Epithelial cell of esophagus (primary cell): ENCODE data around the gene MPHOSPH9.

ENCODE experiments used
- DNase-seq: peaks from one replicate; pipeline ENCODE4 v3.0.0; 2010; ENCODE audit warnings: low read depth
- H3K4me3 ChIP-seq: 2 replicates; pipeline ENCODE4 v1.5.1; 2011; ENCODE audit warnings: mild to moderate bottlenecking, low read length, control low read depth
- TF ChIP-seq, protein P1 (sequence below): IDR thresholded peaks from 2 replicates; pipeline ENCODE4 v1.5.1; 2011; ENCODE audit warnings: low read depth, mild to moderate bottlenecking, low read length, control low read depth, inconsistent platforms; ENCODE audit not compliant: insufficient read depth; ENCODE audit errors: missing control alignments

MPHOSPH9 gene

DNA sequence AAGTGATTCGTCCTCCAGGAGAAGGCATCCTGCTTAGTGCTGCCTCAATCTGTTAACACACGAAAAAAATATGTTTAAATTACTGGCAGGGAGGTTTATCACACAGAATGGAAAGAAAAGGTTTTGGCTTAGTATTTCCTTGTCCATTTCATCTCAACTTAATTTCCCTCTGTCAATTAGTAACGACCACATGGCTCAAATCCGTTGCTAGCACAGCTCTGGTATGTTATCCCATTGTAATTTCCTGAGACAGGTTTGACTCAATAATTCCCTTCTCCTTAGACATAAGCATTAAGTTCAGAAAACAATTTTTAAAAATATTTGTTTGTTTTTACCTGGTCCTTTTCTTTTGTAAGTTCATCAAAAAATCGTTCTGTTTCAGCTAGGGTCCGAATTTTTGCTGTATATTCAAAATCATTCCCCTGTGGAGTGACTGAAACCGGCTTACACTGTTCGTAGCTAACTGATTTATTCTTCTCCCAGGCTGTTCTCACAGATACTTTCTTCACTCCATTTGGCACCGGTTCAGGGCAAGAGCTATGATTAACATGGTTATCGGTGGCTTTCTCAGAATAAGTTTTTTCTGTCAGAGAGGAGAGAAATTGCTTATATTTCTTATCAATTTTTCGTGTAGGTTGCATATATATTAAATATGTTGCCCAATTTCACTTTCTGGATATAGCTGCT, 72.0 kb downstream of the MPHOSPH9 start:
- TF ChIP-seq, protein P1, sequence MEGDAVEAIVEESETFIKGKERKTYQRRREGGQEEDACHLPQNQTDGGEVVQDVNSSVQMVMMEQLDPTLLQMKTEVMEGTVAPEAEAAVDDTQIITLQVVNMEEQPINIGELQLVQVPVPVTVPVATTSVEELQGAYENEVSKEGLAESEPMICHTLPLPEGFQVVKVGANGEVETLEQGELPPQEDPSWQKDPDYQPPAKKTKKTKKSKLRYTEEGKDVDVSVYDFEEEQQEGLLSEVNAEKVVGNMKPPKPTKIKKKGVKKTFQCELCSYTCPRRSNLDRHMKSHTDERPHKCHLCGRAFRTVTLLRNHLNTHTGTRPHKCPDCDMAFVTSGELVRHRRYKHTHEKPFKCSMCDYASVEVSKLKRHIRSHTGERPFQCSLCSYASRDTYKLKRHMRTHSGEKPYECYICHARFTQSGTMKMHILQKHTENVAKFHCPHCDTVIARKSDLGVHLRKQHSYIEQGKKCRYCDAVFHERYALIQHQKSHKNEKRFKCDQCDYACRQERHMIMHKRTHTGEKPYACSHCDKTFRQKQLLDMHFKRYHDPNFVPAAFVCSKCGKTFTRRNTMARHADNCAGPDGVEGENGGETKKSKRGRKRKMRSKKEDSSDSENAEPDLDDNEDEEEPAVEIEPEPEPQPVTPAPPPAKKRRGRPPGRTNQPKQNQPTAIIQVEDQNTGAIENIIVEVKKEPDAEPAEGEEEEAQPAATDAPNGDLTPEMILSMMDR = no peak
- no peak for DNase-seq
- no peak overlapping the region for H3K4me3 ChIP-seq

- TF ChIP-seq, protein P1 = no peak
- no peak overlapping the region for H3K4me3 ChIP-seq
- DNase-seq = no peak
Observed at GRCh38 chr12:123153906-123154305, 79.0 kb downstream of the MPHOSPH9 start.

- no peak overlapping the region for H3K4me3 ChIP-seq
- TF ChIP-seq, protein P1 = no peak
- no peak for DNase-seq
Observed at GRCh38 chr12:123152833-123153232, 80.1 kb downstream of the MPHOSPH9 start.

DNA sequence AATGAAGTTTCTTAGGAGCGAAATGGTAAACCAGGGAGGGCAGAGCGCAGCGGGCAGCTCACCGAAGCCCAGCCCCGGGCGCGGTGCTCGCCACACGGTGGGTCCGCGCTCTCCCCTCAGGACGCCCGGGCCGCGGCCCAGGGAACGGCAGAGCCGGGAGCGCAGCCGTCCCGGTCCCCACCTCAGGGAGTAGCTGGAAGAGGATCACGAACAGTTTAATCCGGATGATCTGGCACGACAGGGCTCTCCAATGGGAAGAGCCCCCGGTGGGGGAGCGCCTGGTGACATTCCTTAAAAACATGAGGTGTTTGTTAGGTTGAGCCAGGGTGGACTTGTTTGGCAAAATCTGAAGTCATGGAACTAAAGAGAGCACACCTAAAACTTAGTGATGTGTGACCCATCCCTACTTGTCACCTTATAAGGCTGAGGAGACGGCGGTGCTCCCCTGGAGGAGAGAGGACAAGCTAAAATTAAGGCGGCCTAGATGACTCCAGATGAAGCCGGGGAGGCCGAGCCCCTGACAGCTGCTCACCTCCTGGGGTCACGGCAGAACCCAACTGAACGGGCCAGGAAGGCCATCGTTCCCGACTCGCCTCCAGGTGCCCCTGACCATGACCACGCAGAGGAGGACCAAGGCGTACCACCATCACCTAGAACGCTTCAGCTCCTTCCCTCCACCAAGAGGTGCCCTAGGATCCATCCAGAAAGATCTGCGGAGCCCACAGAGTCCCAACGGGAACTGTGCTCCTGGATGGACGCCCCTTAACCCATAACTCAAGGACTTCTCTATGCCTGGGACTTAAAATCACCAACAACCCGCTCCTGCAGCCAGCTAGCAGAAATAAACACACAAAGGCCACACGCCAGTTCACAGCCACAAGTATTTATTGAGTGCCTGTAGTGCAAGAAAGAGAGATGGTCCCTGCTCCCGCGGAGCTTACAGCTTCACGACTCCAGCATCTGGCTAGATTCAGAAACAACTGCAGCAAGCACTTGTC, 81.2 kb downstream of the MPHOSPH9 start:
- no peak for DNase-seq
- peak overlapping the region; percentile 51 for H3K4me3 ChIP-seq
- TF ChIP-seq, protein P1 = no peak

DNA sequence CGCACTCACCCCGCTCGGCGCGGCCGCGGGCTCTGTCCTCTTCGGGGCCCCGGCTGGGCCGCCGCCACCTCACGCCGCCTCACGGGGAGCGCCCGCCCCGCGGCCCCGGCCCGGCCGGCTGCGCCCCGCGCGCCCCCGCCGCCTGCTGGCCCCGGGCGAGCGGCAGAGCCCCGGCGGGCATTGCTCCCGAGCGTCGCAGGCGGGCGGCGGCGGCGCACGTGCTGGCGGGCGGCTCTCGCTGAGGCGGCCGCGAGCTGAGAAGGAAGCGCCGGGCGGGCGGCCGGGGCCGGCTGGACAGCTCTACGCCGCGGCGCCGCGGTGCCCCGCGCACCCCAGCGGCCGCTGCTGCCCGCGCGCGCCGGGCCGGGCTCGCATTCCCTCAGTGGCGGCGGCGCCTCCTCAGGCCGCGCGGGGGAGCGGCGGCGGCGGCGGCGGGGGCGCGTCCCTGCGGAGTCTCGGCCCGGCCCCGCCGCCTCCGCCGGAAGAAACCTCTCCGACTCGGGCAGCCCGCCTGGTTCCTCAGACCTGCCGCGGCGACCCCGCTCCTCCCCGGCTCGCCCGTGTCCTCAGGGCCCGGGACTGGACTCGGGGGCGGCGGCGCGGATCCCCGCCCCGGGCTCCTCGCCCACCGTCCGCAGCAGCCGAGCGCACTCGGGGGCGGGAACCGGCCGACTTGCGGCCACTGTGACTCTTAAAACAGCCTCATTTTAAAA, 82.0 kb downstream of the MPHOSPH9 start, which contains the start of gene PITPNM2:
PITPNM2 (minus strand) TSS at position 347 of the 713 bp plus-strand sequence. CDS start 116,500 bp downstream, outside the sequence.
- H3K4me3 ChIP-seq = peak within 1 kb of the TSS; percentile 58
- peak; percentile 71 for DNase-seq
- TF ChIP-seq, protein P1 = peak; percentile 8

DNA sequence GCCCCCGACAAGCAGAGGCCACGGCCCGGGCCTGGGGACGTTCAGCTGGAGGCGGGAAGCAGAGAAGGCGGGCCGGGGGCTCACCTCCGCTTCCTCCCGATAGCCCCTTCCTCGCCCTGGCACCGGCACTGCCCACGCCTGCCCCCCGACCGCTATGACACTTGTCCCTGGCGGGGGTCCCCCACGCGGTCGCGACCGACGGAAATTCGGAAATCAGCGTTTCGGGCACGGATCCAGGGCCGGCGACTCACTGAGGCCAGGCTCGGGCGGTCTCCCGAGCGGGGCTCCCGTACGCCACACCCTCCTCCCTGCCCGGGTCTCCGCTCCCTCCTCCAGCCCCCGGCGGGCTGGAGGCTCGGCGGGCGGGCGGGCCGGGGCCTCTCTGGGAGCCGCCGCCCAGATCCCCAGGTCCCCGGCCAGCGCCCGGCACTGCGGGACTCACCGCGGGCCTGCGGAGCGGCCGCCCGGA, 82.6 kb downstream of the MPHOSPH9 start:
- peak overlapping the region; percentile 58 for H3K4me3 ChIP-seq
- DNase-seq = peak; percentile 15
- TF ChIP-seq, protein P1 = no peak
